Testis (tissue), 3 donors: Measurements from ENCODE around the gene ARHGEF10L. TPM values are rescaled to one million over a fixed set of nuclear protein-coding genes. Genes with fewer than 3 reads are reported as not detected.

Experiments
- DNase-seq: peaks from one replicate; pipeline ENCODE4 v3.0.0-alpha.2; 2019
- H3K27ac ChIP-seq, 2 donors: fragments of 200-600 bp; sonication (generic); one replicate each; pipeline ENCODE4 v1.5.1; 2019
- H3K27me3 ChIP-seq: fragments of 200-600 bp; sonication (generic); one replicate; pipeline ENCODE4 v1.5.1; 2019
- H3K36me3 ChIP-seq: fragments of 200-600 bp; sonication (generic); one replicate; pipeline ENCODE4 v1.5.1; 2017; ENCODE audit warnings: low read depth; ENCODE audit errors: missing control alignments
- H3K4me1 ChIP-seq: fragments of 200-600 bp; sonication (generic); one replicate; pipeline ENCODE4 v1.5.1; 2019
- H3K4me3 ChIP-seq, 2 donors: fragments of 200-600 bp; sonication (generic); one replicate each; pipeline ENCODE4 v1.5.1; 2017 to 2019
- H3K9me3 ChIP-seq: fragments of 200-600 bp; sonication (generic); one replicate; pipeline ENCODE4 v1.5.1; 2017
- CTCF ChIP-seq, 3 experiments: fragments of 450-650 bp in 2 of 3; fragments of 200-600 bp in 1 of 3; sonication (generic) in 1 of 3; IDR thresholded peaks; one replicate each; pipeline ENCODE4 v1.5.1; 2016 to 2019; ENCODE audit warnings: antibody characterized with exemption in 3 of 3, mild to moderate bottlenecking in 2 of 3, moderate library complexity in 1 of 3
- POLR2A ChIP-seq: fragments of 450-650 bp; IDR thresholded peaks from one replicate; pipeline ENCODE4 v1.6.1; 2017; ENCODE audit warnings: antibody characterized with exemption, mild to moderate bottlenecking, moderate library complexity
- WGBS, 2 donors: methylation state at CpG; one replicate each; pipeline ENCODE4 v1.1.5; 2018; 5-methylcytosine and 5-hydroxymethylcytosine counted together
- intact Hi-C: fragments of 100-400 bp; cut with DNase I; formaldehyde crosslinking; loops from one replicate; pipeline ENCODE4 v1.15.1; 2023; ENCODE audit warnings: low total_unique reads
- polyA plus RNA-seq: library from polyadenylated mRNA; stranded (reverse); fragments of 350-450 nt; fragmentation: Illumina TruSeq; extraction: RNeasy Lipid Tissue Mini Kit (QIAGEN cat#74804); gene quantifications from one replicate; pipeline ENCODE4 v1.2.3, GENCODE V29; 2014; ENCODE audit warnings: low read depth, low replicate concordance; ENCODE audit not compliant: insufficient read depth
- total RNA-seq, 2 donors: library from RNA; depleted of rRNA; stranded (reverse); fragments of >200 nt; gene quantifications; one replicate each; pipeline ENCODE4 v1.2.3, GENCODE V29; 2016

Gene ARHGEF10L
- total and polyA plus RNA-seq, 3 donors from 2014 or later: 13.5 to 20.3 (median 18.4) TPM

DNA sequence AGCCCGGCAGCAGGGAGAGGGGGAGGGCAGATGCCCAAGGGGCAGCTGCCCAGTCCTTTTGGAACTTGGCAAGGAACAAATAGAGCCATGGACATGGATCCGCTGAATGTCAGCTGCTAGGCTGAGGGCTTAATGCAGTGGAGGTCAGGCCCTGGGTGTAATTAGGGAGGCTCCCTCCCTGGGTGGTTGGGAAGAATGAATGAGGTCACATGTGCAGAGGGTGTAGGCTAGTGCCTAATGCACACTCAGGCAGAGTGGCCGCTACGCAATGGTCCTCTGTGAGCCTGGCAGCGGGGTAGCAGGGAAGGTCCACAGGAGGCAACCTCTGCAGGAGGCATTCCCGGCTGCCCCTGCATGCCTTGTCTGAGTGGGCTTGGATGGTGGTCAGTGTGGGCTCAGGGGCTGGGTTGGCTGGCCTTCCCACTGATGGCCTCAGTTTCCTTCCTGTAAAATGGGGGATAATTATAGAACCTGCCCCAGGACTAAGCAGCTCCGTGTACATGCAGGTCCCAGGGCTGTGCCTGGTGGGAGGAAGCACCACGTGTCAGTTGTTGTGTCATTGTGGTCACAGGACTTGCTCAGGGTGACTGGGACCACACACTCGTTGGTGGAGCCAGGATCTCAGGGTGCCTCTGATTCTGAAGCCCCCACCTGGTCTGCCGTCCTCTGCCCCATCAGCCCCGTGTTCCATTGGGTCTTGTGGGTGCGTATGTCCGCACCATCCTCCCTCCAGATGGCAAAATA lies 134.0 kb downstream of the ARHGEF10L start:
- H3K9me3 ChIP-seq: no peaks in the 10 kb centered on the region
- H3K4me1 ChIP-seq: no peaks in the 10 kb centered on the region
- H3K27me3 ChIP-seq: no peaks in the 10 kb centered on the region
- H3K27ac ChIP-seq: no peak overlapping the region
- intact Hi-C loops: no loop called here
- TF ChIP-seq CTCF (IDR thresholded peaks at IDR 0.05): no peak
- TF ChIP-seq POLR2A: no peak
- 84 to 87% methylated on average over 9 to 13 of the region's 13 CpGs for WGBS, 2 donors
- H3K4me3 ChIP-seq: no peak overlapping the region
- DNase-seq: no peak
- H3K36me3 ChIP-seq: no peaks in the 10 kb centered on the region

- no peaks in the 10 kb centered on the region for H3K36me3 ChIP-seq
- TF ChIP-seq CTCF (IDR thresholded peaks at IDR 0.05) (no peak), POLR2A (no peak)
- H3K4me3 ChIP-seq: no peak overlapping the region
- intact Hi-C loops: no loop called here
- 86 to 88% methylated on average over 12 to 14 of the region's 14 CpGs for WGBS, 2 donors
- H3K27me3 ChIP-seq: no peaks in the 10 kb centered on the region
- H3K27ac ChIP-seq: no peak overlapping the region
- DNase-seq: no peak
- no peaks in the 10 kb centered on the region for H3K4me1 ChIP-seq
- no peaks in the 10 kb centered on the region for H3K9me3 ChIP-seq
Measured at GRCh38 chr1:17674726-17675500, 135.4 kb downstream of the ARHGEF10L start.

DNA sequence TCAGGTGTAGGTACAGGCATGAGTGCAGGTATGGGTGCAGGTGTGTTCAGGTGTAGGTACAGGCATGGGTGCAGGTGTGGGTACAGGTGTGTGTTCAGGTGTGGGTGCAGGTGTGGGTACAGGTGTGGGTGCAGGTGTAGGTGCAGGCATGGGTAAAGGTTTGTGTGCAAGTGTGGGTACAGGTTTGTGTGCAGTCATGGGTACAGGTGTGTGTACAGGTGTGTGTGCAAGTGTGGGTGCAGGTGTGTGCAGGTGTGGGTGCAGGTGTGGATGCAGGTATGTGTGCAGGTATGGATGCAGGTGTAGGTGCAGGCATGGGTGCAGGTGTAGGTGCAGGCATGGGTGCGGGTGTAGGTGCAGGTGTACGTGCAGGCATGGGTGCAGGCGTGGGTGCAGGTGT lies 136.2 kb downstream of the ARHGEF10L start:
- no peak for DNase-seq
- Histone ChIP-seq H3K27ac (no peak overlapping the region), H3K4me3 (no peak overlapping the region), H3K9me3 (no peaks in the 10 kb centered on the region), H3K4me1 (no peaks in the 10 kb centered on the region), H3K27me3 (no peaks in the 10 kb centered on the region), H3K36me3 (no peaks in the 10 kb centered on the region)
- 88 to 97% methylated on average over 3 of the region's 3 CpGs for WGBS, 2 donors
- intact Hi-C loops: no loop called here
- no peak for TF ChIP-seq POLR2A
- TF ChIP-seq CTCF (IDR thresholded peaks at IDR 0.05): no peak

- H3K36me3 ChIP-seq: no peaks in the 10 kb centered on the region
- 87 to 88% methylated on average over 8 to 11 of the region's 11 CpGs for WGBS, 2 donors
- intact Hi-C loops: no loop called here
Measured at GRCh38 chr1:17676387-17677060, 137.0 kb downstream of the ARHGEF10L start.

More at GRCh38 chr1:17676387-17677060, 137.0 kb downstream of the ARHGEF10L start:
- Histone ChIP-seq H3K9me3 (no peaks in the 10 kb centered on the region), H3K4me1 (no peaks in the 10 kb centered on the region), H3K4me3 (no peak overlapping the region), H3K27me3 (no peaks in the 10 kb centered on the region), H3K27ac (no peak overlapping the region)
- DNase-seq: no peak
- TF ChIP-seq POLR2A: no peak
- no peak for TF ChIP-seq CTCF (IDR thresholded peaks at IDR 0.05)
